Right lobe of liver (tissue), 4 donors: Measurements from ENCODE around the gene DDX31.

ENCODE experiments used
- CTCF ChIP-seq, 4 donors: fragments of 200-600 bp in 3 of 4; fragments of 450-650 bp in 1 of 4; IDR thresholded peaks; one replicate each; pipeline versions ENCODE4 v1.5.1 to v1.8.0; 2016 to 2022; ENCODE audit warnings: antibody characterized with exemption in 4 of 4, mild to moderate bottlenecking in 2 of 4
- POLR2A ChIP-seq: fragments of 450-650 bp; IDR thresholded peaks from one replicate; pipeline ENCODE4 v1.6.1; 2017; ENCODE audit warnings: antibody characterized with exemption, mild to moderate bottlenecking
- donor health status: DM: no; HTN: no; CAD: no.
- donor health status: DM: no; HTN: no; CAD: no.
- donor health status: DM: no; HTN: yes; CAD: no.

GRCh38 chr9:132556235-132556634 lies 113.5 kb downstream of the DDX31 start:
- TF ChIP-seq CTCF (IDR thresholded peaks at IDR 0.05), result no peak
- no peak for TF ChIP-seq POLR2A
